Stimulated activated CD8-positive, alpha-beta memory T cell treated with anti-CD3 and anti-CD28 coated beads, Interleukin-15, amount 100 ng/mL, for 4 hours (primary cell): ENCODE results near the gene NXPE3.

Source experiments
- DNase-seq, 2 donors: peaks; one replicate each; pipeline ENCODE4 v3.0.0-alpha.2; 2020; ENCODE audit warnings: low read depth in 2 of 2

NXPE3 gene

GRCh38 chr3:101828691-101829436, 49.9 kb downstream of the NXPE3 start:
- peak in 1 of 2 donors; percentile 28 for DNase-seq

- no peak for DNase-seq
These were observed 50.4 kb downstream of the NXPE3 start for GRCh38 chr3:101829437-101829830.

- no peak for DNase-seq
These were observed 50.9 kb downstream of the NXPE3 start for GRCh38 chr3:101829874-101830273.

- no peak for DNase-seq
These were observed 54.5 kb downstream of the NXPE3 start for GRCh38 chr3:101833446-101833974.

- DNase-seq = no peak
These were observed 56.7 kb downstream of the NXPE3 start for GRCh38 chr3:101835676-101836075.

- no peak for DNase-seq
These were observed 57.1 kb downstream of the NXPE3 start for GRCh38 chr3:101836160-101836559.

- DNase-seq = no peak
These were observed 57.9 kb downstream of the NXPE3 start for GRCh38 chr3:101836652-101837598.

- DNase-seq = no peak
These were observed 59.7 kb downstream of the NXPE3 start for GRCh38 chr3:101838691-101839090.

GRCh38 chr3:101840066-101840465, 61.1 kb downstream of the NXPE3 start:
- DNase-seq = no peak

GRCh38 chr3:101842245-101842934, 63.4 kb downstream of the NXPE3 start:
- no peak for DNase-seq

GRCh38 chr3:101842935-101843330, 63.9 kb downstream of the NXPE3 start:
- no peak for DNase-seq

- no peak for DNase-seq
These were observed 66.4 kb downstream of the NXPE3 start for GRCh38 chr3:101845425-101845824.

- DNase-seq = no peak
These were observed 67.7 kb downstream of the NXPE3 start for GRCh38 chr3:101846709-101847108.

- no peak for DNase-seq
These were observed 68.3 kb downstream of the NXPE3 start for GRCh38 chr3:101847328-101847727.

- DNase-seq = no peak
These were observed 69.3 kb downstream of the NXPE3 start for GRCh38 chr3:101848326-101848725.

- peak; percentile 86 to 87 for DNase-seq
These were observed 70.0 kb downstream of the NXPE3 start, which contains the start of gene NFKBIZ for GRCh38 chr3:101848754-101849713. Gene NFKBIZ, plus strand, starts transcription at chr3:101849514. Its CDS starts 115 bp downstream, at chr3:101849629.

- peak in 1 of 2 donors; percentile 41 for DNase-seq
These were observed 70.8 kb downstream of the NXPE3 start for GRCh38 chr3:101849714-101850245.

GRCh38 chr3:101850246-101851051, 71.4 kb downstream of the NXPE3 start:
- DNase-seq = no peak

- no peak for DNase-seq
These were observed 72.2 kb downstream of the NXPE3 start for GRCh38 chr3:101851072-101851770.
